ENCODE measurements around the gene GPBP1. TPM values are rescaled to one million over a fixed set of nuclear protein-coding genes. Genes with fewer than 3 reads are reported as not detected.

The GPBP1 gene
- total and polyA plus RNA-seq, 2 of the 4 experiments (the other 2 are of a cell fraction), result 24.3 to 29.2 TPM

DNA sequence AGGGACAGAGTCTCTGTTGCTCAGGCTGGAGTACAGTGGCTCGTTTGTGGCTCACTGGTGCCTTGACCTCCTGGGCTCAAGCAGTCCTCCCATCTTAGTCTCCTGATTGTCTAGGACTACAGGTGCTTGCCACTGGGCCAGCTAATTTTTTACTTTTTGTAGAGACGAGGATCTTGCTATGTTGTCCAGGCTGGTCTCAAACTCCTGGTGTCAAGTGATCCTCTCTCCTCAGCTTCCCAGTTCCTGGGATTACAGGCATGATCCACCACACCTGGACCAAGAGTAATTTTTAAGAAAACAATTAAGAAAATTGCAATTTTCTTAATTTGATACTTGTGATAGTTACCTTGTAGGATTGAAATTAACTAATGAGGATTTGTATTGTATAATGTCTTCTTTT lies 73.9 kb downstream of the GPBP1 start:
- no peak overlapping the region for H2AK9ac ChIP-seq (replicated peaks; ENCODE audit: low read depth, low read length, poor library complexity)
- H3K18ac ChIP-seq (ENCODE audit: low read depth, low read length), result no peak overlapping the region
- peaks cover 28% of the 10 kb centered on the region for H3K36me3 ChIP-seq (ENCODE audit: control insufficient read depth, insufficient read depth, low read length)

More for the DNA sequence above, 73.9 kb downstream of the GPBP1 start:
- CTCF ChIA-PET, result no interaction called here
- no peak overlapping the region for H3K9ac ChIP-seq (ENCODE audit: low read depth, low read length)
- H4K5ac ChIP-seq (ENCODE audit: low read depth, low read length), result no peak overlapping the region
- WGBS, 2 experiments (ENCODE audit: extremely low coverage in 2 of 2, insufficient read length in 1 of 2), result no CpG with 5 or more reads among the region's 2 CpGs
- intact Hi-C loops (cut with micrococcal nuclease), result no loop called here
- no peaks in the 10 kb centered on the region for H3K27me3 ChIP-seq (ENCODE audit: control insufficient read depth, insufficient read depth, low read length)
- POLR2A ChIA-PET (ENCODE audit: unreplicated experiment), result no interaction called here
- dilution Hi-C loops (cut with HindIII; ENCODE audit: low sequenced_read_pairs, unreplicated experiment), result no loop called here
- H2AK5ac ChIP-seq (ENCODE audit: low read depth, low read length), result no peak overlapping the region
- ATAC-seq (ENCODE audit: low read depth) (no peak), DNase-seq (no peak)
- no peak overlapping the region for H3K4ac ChIP-seq (ENCODE audit: low read depth, low read length)
- no peak overlapping the region for H3K14ac ChIP-seq (replicated peaks; ENCODE audit: low read depth, low read length)
- H3K56ac ChIP-seq (ENCODE audit: extremely low read depth, insufficient read depth, low read length), result no peak overlapping the region
- no peak overlapping the region for H2AFZ ChIP-seq (replicated peaks; ENCODE audit: low read length, poor library complexity)
- H2BK15ac ChIP-seq (ENCODE audit: low read depth, low read length), result no peak overlapping the region
- no peak overlapping the region for H3K23ac ChIP-seq (ENCODE audit: low read depth, low read length)
- no peak overlapping the region for H4K91ac ChIP-seq (ENCODE audit: insufficient read depth, low read depth, low read length)
- H4K20me1 ChIP-seq (ENCODE audit: insufficient read depth, low read length), result no peaks in the 10 kb centered on the region
- H3K9me1 ChIP-seq (ENCODE audit: insufficient read depth, low read length), result no peaks in the 10 kb centered on the region
- no peak overlapping the region for H3K4me2 ChIP-seq (ENCODE audit: low read depth, low read length)
- no peaks in the 10 kb centered on the region for H3K9me3 ChIP-seq (ENCODE audit: control insufficient read depth, insufficient read depth, low read length)
- H3K4me3 ChIP-seq (ENCODE audit: insufficient read depth, low read depth, low read length), result no peak overlapping the region
- H2BK120ac ChIP-seq (ENCODE audit: low read depth, low read length), result no peak overlapping the region
- no peak overlapping the region for H3K27ac ChIP-seq (ENCODE audit: insufficient read depth, low read length)
- no peak overlapping the region for H4K8ac ChIP-seq (ENCODE audit: low read depth in 2 of 2, low read length in 2 of 2)
- no peaks in the 10 kb centered on the region for H3K4me1 ChIP-seq (ENCODE audit: control insufficient read depth, insufficient read depth, low read length)
- peaks cover 0 to 17% of the 10 kb centered on the region in 2 experiments; a peak in 3 of 4 replicates for H3K79me1 ChIP-seq (ENCODE audit: low read depth in 1 of 2, low read length in 2 of 2)
- BruUV-seq (replicated peaks), result no TSS peak
- no peak overlapping the region for H2BK5ac ChIP-seq (ENCODE audit: low read depth, low read length, poor library complexity, severe bottlenecking)
- H2BK20ac ChIP-seq (ENCODE audit: low read depth, low read length), result no peak overlapping the region
- TF ChIP-seq RCOR1 (IDR thresholded peaks at IDR 0.05; ENCODE audit: insufficient replicate concordance, low read length) (no peak), BHLHE40 (IDR thresholded peaks at IDR 0.05; ENCODE audit: low read depth, low read length) (no peak), FOS (IDR thresholded peaks at IDR 0.05; ENCODE audit: low read depth, low read length) (no peak), RFX5 (IDR thresholded peaks at IDR 0.05; ENCODE audit: low read depth, low read length) (no peak), POLR2A (IDR thresholded peaks at IDR 0.05; ENCODE audit: low read depth, low read length) (no peak), CEBPB (IDR thresholded peaks at IDR 0.05; ENCODE audit: low read depth, low read length) (no peak), CHD1 (IDR thresholded peaks at IDR 0.05; ENCODE audit: low read depth, low read length) (no peak), NFE2L2 (IDR thresholded peaks at IDR 0.05; ENCODE audit: low read depth, low read length) (no peak), MAZ (IDR thresholded peaks at IDR 0.05; ENCODE audit: borderline replicate concordance, low read depth, low read length) (no peak), USF2 (IDR thresholded peaks at IDR 0.05; ENCODE audit: low read depth, low read length) (no peak), MXI1 (IDR thresholded peaks at IDR 0.05; ENCODE audit: borderline replicate concordance, low read depth, low read length) (no peak), RAD21 (IDR thresholded peaks at IDR 0.05; ENCODE audit: low read length) (no peak), MAFK (IDR thresholded peaks at IDR 0.05; ENCODE audit: low read depth, low read length) (no peak), SMC3 (IDR thresholded peaks at IDR 0.05; ENCODE audit: low read depth, low read length) (no peak)
- TF ChIP-seq, protein P1, sequence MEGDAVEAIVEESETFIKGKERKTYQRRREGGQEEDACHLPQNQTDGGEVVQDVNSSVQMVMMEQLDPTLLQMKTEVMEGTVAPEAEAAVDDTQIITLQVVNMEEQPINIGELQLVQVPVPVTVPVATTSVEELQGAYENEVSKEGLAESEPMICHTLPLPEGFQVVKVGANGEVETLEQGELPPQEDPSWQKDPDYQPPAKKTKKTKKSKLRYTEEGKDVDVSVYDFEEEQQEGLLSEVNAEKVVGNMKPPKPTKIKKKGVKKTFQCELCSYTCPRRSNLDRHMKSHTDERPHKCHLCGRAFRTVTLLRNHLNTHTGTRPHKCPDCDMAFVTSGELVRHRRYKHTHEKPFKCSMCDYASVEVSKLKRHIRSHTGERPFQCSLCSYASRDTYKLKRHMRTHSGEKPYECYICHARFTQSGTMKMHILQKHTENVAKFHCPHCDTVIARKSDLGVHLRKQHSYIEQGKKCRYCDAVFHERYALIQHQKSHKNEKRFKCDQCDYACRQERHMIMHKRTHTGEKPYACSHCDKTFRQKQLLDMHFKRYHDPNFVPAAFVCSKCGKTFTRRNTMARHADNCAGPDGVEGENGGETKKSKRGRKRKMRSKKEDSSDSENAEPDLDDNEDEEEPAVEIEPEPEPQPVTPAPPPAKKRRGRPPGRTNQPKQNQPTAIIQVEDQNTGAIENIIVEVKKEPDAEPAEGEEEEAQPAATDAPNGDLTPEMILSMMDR (conservative IDR thresholded peaks at IDR 0.05; ENCODE audit: low read depth, low read length), result no peak
- TF ChIP-seq, protein P2, sequence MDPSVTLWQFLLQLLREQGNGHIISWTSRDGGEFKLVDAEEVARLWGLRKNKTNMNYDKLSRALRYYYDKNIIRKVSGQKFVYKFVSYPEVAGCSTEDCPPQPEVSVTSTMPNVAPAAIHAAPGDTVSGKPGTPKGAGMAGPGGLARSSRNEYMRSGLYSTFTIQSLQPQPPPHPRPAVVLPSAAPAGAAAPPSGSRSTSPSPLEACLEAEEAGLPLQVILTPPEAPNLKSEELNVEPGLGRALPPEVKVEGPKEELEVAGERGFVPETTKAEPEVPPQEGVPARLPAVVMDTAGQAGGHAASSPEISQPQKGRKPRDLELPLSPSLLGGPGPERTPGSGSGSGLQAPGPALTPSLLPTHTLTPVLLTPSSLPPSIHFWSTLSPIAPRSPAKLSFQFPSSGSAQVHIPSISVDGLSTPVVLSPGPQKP (IDR thresholded peaks at IDR 0.05; ENCODE audit: borderline replicate concordance, low read depth, low read length), result no peak
- in situ Hi-C loops (cut with MboI; ENCODE audit: low sequenced_read_pairs), result no loop called here
